ENCODE results near the gene ZBTB7C.

ZBTB7C gene

DNA sequence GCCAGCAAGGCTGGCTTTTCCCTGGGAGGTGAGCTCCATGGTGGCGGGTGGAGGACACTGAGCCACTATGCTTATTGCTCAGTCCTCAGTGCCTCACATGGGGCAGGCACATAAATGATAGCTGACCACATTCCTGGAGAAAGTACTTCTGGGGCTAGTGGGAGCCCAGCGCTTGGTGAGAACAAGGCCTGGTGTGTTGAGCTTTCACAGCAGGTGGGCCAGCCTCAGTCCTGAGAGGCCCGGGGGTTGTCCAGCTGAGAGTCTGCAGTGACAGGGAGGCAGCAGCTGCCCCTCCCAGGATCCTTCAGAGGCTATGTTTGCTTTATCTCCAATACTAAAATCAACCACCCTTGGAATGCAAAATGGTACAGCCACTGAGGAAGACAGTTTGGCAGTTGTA, 217.7 kb downstream of the ZBTB7C start:
- DNase-seq (no peak), ATAC-seq (no peak)

GRCh38 chr18:48190994-48191393, 218.2 kb downstream of the ZBTB7C start:
- no peak for ATAC-seq
- no peak for DNase-seq

DNA sequence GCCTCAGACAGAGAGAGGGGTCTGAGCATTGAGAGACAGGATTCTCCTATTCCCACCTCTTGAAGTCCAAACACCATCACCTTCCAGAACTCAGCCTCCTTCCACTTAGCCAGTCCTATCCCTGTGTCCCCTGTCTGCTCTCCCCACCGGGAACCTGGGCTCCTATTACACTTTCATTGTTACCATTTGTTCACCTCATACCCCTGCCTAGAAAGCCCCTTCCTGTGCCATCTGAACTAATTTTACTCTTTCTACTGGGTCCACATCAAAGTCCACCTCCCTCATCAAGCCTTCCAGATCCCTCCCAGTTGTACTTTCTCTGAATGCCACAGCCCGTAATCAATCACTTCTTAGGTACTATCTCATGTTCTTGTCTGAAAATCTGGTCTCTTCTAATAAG, 220.6 kb downstream of the ZBTB7C start:
- DNase-seq (no peak), ATAC-seq (no peak)

GRCh38 chr18:48186861-48187260, 222.3 kb downstream of the ZBTB7C start:
- ATAC-seq (no peak), DNase-seq (no peak)

DNA sequence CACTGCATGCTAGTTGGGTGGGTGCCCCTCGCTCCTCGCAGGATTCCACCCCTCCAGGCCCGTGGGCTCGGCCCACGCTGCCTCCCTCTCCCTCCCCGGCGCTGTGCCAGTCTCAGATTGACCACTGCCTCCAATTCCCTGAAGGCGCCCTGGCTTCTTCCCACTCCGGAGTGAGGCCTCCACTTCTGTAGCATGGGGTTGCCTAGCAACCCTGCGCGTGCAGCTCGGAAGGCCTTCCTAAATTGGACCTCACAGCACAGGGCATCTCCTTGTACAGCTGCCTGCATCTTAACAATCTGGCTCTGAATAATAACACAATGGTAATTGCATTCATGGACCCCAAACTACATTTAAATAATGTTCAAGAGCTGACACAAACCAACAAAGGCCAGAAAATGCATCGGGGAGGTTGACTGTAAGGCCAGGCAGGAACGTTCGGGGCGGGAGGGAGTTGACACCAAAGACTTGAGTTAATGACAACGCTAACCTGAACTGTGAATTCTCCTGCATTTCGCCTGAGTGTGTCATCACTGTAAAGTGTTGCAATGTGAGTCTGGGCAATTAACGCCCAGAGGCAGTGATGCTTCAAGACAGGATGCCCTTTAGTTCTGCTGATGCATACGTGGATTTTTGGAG, 222.9 kb downstream of the ZBTB7C start:
- ATAC-seq (no peak), DNase-seq (no peak)

GRCh38 chr18:48184118-48184517, 225.1 kb downstream of the ZBTB7C start:
- DNase-seq = no peak
- ATAC-seq = no peak

- DNase-seq = no peak
- no peak for ATAC-seq
Measured at GRCh38 chr18:48183613-48184012, 225.6 kb downstream of the ZBTB7C start.

- no peak for ATAC-seq
Measured at GRCh38 chr18:48182779-48183178, 226.4 kb downstream of the ZBTB7C start.

GRCh38 chr18:48181857-48182256, 227.3 kb downstream of the ZBTB7C start:
- no peak for DNase-seq
- ATAC-seq = no peak

More at GRCh38 chr18:48182779-48183178, 226.4 kb downstream of the ZBTB7C start:
- DNase-seq = no peak

DNA sequence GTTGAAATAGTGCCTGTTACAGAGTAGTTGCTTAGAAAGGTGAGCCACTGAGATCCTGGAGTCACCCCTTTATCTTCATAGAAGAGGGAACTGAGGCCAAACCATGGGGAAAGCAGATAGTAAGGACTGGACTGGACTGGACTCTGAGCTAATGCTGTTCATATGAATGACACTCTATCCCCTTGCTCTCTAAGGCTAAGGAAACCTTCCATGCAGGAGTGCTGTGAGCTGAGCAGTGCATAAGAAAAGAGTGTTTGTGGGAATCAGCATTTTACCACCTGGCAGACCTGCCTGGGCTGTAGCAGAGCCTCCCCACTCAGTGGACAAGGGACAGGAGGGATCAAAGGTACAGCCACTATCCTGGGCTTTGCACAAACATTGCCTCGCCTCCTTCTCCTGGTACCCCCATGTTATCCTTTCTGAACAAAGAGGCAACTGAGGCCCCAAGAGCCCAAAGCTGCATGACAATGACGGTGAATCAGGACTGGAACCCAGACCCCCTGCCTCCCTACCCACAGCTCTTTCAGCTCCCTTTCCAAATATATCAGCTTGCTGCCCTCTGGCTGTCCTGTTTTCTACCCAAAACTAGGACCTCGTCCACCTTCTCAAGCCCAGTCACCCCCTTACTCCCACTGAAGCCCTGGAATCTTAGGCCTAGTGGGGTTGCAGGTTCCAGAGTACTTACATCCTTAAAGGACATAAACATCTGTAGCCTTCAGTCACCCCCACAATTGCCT, 227.9 kb downstream of the ZBTB7C start:
- no peak for DNase-seq
- no peak for ATAC-seq

- DNase-seq (no peak), ATAC-seq (no peak)
Measured at GRCh38 chr18:48179666-48180065, 229.5 kb downstream of the ZBTB7C start.

- DNase-seq (no peak), ATAC-seq (no peak)
Measured at GRCh38 chr18:48179001-48179400, 230.2 kb downstream of the ZBTB7C start.

GRCh38 chr18:48176909-48177308, 232.3 kb downstream of the ZBTB7C start:
- DNase-seq (no peak), ATAC-seq (no peak)

- DNase-seq (no peak), ATAC-seq (no peak)
Measured at GRCh38 chr18:48173557-48173956, 235.6 kb downstream of the ZBTB7C start.

- ATAC-seq = no peak
Measured at GRCh38 chr18:48172226-48173006, 236.8 kb downstream of the ZBTB7C start.

DNA sequence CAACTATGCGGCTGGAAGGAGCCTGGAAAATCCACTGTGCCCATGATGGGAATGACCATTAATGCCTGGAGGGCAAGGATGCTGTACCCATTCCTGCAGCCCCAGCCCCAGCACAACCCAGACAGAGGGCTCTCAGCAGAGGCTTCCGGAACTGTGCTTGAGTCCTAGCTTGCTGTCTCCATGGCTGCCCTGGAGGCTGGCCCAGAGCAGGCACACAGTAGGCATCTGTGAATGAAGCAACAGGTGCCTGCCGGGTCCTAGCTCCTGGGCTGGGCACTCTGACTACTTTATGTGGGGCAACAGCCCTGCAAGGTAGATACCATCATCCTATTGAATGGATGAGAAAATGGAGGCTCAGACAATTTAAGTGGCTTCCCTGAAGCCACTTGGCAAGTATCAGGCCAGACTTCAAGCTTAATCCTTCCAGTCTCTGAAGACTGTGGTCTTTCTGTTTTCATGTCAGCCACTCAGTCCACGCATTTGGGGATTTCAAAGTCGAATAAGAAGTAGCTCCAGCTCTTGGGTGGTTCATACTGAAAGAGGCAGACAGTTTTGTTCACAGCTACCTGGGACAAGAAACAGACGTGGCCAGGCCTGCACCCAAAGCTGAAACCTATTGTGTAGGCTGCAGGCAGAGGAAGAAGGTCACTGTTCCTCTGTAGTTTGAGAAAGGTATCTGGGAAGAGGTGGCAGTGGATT, 237.5 kb downstream of the ZBTB7C start:
- no peak for DNase-seq
- no peak for ATAC-seq

More at GRCh38 chr18:48172226-48173006, 236.8 kb downstream of the ZBTB7C start:
- no peak for DNase-seq

DNA sequence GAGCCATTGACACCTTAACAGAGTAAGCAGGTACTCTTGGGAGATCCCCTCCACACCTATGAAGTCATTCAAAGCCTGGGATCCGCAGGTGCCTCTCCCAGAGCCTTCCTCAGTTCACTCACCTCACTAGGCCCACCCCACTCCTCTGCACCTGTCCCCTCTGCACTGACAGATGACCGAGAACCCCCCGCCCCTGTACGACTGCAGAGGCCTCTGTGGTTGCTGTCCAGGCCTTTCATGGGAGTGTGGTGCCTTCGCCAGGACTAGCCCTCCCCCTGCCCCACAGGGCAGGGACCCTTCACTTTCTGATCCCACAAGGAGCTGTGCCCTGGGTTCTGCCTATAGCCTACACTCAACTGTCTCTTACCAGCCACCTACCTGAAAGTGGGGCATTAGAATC, 238.5 kb downstream of the ZBTB7C start:
- no peak for ATAC-seq
- no peak for DNase-seq

DNA sequence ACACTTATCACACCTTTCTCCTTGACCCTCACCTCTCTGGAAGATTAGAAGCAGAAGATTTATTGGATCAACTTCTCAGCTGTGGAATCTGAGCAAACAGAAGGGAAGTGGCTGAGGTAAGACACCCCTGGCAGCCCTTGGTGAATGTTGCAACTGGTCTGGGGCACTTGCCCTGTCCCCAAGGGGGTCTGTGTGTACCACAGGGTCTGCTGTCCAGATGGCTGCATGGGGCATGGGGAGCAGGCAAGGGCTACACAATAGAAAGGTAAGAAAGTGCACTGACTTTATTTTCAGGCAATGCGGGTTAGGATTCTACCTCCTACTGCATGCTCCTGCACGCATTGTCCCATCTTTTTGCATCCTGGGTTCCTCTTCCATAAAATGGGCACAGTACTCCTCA, 240.3 kb downstream of the ZBTB7C start:
- no peak for DNase-seq
- no peak for ATAC-seq

DNA sequence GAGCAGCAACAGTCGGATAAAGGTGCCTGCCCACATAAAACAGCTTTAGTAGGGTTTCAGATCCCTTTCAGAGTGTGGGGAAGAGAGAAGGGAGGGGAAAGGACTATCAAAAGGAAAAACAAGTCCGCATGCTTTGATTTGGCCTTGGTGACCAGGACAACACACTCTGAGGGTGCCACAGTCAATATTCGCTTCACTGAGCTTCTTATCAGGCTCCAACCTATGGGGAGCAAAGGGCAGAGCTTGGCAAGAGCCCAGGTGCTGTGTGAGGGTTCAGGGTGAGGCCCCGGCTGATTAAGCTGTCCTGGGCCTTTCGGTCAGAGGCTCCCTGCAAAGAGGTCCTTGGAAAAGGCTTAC, 241.3 kb downstream of the ZBTB7C start:
- ATAC-seq (no peak), DNase-seq (no peak)

DNA sequence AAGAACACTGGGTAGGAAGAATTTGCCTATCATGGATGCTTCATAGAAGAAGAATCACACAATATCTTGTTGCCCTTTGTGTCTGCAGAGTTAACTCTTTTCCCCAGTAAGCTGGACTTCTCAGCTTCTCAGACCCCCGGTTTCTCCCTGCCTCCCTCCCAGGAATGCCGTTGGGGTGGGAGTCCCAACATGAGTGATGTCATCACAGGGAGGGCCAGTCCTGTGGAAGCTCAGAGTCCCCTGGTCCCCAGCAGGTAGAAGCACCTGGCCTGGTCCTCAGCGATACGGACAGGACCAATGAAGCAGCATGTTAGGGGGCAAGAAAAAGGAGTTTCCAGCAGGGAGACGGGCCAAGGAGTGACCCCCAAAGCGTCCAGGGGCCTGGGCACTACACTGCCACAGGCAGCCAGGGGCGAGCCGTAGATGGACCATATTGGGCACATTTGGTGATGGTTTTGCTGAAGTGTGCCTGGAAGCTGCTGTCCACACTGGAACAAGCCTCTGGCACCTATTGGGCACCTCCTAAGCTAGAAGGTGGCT, 242.8 kb downstream of the ZBTB7C start:
- DNase-seq (no peak), ATAC-seq (no peak)

GRCh38 chr18:48165111-48165866, 243.9 kb downstream of the ZBTB7C start:
- ATAC-seq (no peak), DNase-seq (no peak)

DNA sequence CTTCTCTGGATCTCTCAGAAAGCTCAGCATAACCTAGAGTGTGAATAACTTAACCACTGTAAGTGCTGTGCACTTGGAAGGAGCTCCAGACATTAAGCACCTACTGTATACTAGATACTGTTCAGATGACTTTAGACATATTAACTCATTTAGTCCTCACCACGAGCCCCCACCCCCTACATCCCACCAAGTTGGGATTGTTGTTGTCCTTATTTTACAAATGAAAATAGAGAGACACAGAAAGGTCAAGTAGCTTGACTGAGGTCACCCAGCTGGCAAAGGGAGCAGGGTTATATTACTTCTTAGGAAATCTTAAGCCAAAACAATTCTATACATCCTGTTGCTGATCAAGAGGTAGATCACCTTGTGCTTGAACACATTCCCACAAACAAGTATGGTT, 244.5 kb downstream of the ZBTB7C start:
- DNase-seq (no peak), ATAC-seq (no peak)

All from stimulated activated naive CD8-positive, alpha-beta T cell treated with anti-CD3 and anti-CD28 coated beads, Interleukin-15, Interleukin-2, amounts not matched to agents 100 U/mL and 50 U/mL, for 24 hours (primary cell).